Muscle of leg (tissue), 11 donors: ENCODE measurements around the gene TDP1. TPM values are rescaled to one million over a fixed set of nuclear protein-coding genes. Genes with fewer than 3 reads are reported as not detected.
"Not testable (repeated sequence)": the region's sequence is repeated elsewhere in the genome, so short reads cannot be mapped to it uniquely, and the experiment has no call there.

Source experiments
- DNase-seq: peaks from one replicate; pipeline ENCODE4 v3.0.0; 2013
- H3K27ac ChIP-seq: one replicate; pipeline ENCODE4 v1.5.1; 2013; ENCODE audit warnings: mild to moderate bottlenecking, low read length, control low read depth
- H3K27me3 ChIP-seq: one replicate; pipeline ENCODE4 v1.6.1; 2013; ENCODE audit warnings: low read length; ENCODE audit not compliant: control insufficient read depth, insufficient read depth
- H3K36me3 ChIP-seq: one replicate; pipeline ENCODE4 v1.6.1; 2013; ENCODE audit warnings: low read length; ENCODE audit not compliant: control insufficient read depth, insufficient read depth
- H3K4me1 ChIP-seq: one replicate; pipeline ENCODE4 v1.6.1; 2013; ENCODE audit warnings: low read length; ENCODE audit not compliant: control insufficient read depth, insufficient read depth
- H3K4me3 ChIP-seq: one replicate; pipeline ENCODE4 v1.5.1; 2013; ENCODE audit warnings: low read length, control low read depth
- H3K9me3 ChIP-seq: replicated peaks from 2 replicates; pipeline ENCODE4 v1.6.1; 2013; ENCODE audit warnings: low read depth, low read length; ENCODE audit not compliant: control insufficient read depth
- WGBS: methylation state at CpG from one replicate; pipeline ENCODE4 v1.1.5; 2013; ENCODE audit warnings: missing lambda C conversion rate; ENCODE audit not compliant: insufficient coverage; 5-methylcytosine and 5-hydroxymethylcytosine counted together
- polyA plus RNA-seq, 8 donors: library from polyadenylated mRNA; unstranded; fragments of 120-200 nt; gene quantifications; one replicate each; pipeline versions ENCODE4 v1.2.1 to v1.2.3, GENCODE V29; 2013; ENCODE audit warnings: inconsistent platforms in 1 of 8, low replicate concordance in 1 of 8; ENCODE audit not compliant: insufficient read length in 8 of 8, insufficient read depth in 1 of 8
- total RNA-seq: library from RNA; stranded (reverse); fragments of 120-200 nt; gene quantifications from one replicate; pipeline ENCODE4 v1.2.4, GENCODE V29; 2013

Gene TDP1
- total and polyA plus RNA-seq, 9 donors: 9.4 to 13.1 (median 10.4) TPM

DNA sequence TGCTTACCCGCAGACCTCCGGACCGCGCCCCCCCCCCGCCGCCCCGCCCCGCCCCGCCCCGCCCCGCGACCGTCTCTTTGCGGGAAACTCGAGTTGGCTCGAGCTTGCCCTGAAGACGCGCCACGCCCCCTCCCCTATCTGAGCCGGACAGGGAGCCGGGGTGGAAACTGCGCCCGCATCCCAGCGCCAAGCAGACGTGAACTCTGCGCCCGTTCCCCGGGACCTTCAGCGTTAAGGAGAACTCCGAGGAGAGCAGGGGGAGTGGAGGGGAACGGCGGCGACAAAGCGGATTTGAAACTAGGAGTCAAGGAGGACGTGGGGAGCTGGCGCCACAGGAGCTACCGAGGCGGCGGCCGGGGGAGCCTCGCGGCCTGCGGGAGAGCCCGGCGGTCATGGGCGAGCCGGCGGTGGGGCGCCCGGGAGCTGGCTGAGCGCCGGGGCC, 106.0 kb downstream of the TDP1 start, which contains the start of gene KCNK13:
KCNK13 (plus strand) TSS at position 310 of the 442 bp plus-strand sequence. CDS start 212 bp downstream, outside the sequence.
- Histone ChIP-seq H3K4me3 (peak within 1 kb of the TSS; percentile 34), H3K27me3 (peaks cover 69% of the 10 kb centered on the region), H3K9me3 (no peaks in the 10 kb centered on the region), H3K36me3 (no peaks in the 10 kb centered on the region), H3K27ac (no peak within 1 kb of the TSS), H3K4me1 (peaks cover 23% of the 10 kb centered on the region)
- under 1% methylated on average over 40 of the region's 52 CpGs for WGBS
- peak; percentile 36 for DNase-seq

DNA sequence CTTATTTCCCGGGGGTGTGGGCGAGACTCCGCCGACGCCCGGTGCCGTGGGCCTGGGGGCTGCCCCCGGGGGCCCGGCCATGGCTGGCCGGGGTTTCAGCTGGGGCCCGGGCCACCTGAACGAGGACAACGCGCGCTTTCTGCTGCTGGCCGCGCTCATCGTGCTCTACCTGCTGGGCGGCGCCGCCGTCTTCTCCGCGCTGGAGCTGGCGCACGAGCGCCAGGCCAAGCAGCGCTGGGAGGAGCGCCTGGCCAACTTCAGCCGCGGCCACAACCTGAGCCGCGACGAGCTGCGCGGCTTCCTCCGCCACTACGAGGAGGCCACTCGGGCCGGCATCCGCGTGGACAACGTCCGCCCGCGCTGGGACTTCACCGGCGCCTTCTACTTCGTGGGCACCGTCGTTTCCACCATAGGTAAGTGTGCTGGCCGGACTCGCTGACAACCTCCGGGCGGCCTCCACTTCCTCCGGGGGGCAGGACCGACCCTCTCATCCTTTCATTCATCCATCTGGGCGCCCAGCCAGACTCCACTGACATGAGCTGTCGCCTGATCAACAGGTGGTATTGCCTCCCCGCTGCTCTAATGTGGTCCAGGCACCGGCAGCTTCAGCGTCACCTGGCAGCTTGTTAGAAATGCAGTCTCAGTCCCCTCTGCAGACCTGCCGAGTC, 106.5 kb downstream of the TDP1 start:
- Histone ChIP-seq H3K27me3 (peaks cover 70% of the 10 kb centered on the region), H3K9me3 (no peaks in the 10 kb centered on the region), H3K36me3 (no peaks in the 10 kb centered on the region), H3K27ac (no peak overlapping the region), H3K4me3 (peak overlapping the region; percentile 5), H3K4me1 (peaks cover 23% of the 10 kb centered on the region)
- under 1% methylated on average over 63 of the region's 63 CpGs for WGBS
- peak; percentile 11 for DNase-seq

DNA sequence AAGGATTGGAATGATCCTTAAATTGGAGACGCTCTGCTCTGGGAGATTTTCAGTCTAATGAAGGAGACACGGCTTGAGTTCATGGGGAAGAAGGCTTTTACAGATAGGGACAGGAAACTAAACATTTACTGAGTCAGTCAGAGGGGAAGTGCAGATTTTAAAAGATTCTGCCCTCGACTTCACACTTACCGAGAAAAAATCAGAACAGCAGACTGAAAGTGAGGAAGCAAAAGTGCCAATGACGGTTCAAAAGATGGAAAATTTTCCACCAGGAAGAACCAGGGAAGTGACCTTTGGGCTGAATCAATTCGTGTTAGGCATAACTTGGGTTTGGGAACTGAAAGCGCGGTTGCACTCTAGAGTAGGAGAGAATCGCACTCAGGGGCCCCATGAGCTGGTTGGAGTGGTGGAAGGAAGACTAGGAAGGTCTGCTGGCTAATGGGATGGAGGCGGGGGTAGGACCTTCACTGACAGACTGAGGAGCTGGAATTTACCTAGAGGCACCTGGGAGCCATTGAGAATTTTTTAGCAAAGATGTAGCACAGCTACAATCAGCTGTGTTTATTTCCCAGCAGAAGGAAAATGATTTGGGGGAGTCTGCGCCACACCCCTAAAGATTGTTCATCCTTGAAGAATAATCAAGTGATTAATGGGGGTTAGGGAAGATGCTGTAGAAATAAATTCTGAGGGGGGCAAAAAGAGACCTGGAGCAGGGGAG, 107.3 kb downstream of the TDP1 start:
- Histone ChIP-seq H3K9me3 (no peaks in the 10 kb centered on the region), H3K27me3 (peaks cover 72% of the 10 kb centered on the region), H3K27ac (no peak overlapping the region), H3K4me3 (no peak overlapping the region), H3K36me3 (no peaks in the 10 kb centered on the region), H3K4me1 (peaks cover 23% of the 10 kb centered on the region)
- peak; percentile 30 for DNase-seq
- 25% methylated on average over 9 of the region's 11 CpGs for WGBS

DNA sequence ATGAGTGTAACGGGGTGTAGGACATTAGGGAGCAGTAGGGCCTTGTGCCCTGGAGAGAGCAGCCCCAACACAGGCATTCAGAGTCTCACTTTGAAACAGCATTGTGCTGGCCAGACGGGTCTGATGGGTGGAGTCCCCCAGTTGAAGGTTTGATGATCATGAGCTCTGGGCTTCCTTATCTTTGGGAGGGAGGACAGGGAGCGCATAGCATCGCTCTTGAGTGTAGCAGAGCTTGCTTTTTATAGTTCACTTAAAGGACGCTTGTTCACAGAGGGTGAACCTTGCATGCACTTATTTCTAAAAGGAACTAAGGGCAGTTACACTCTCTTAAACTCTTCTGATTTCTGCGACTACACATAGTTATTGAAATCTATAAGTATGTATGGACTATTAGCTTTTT, 116.6 kb downstream of the TDP1 start:
- Histone ChIP-seq H3K9me3 (no peaks in the 10 kb centered on the region), H3K27me3 (peaks cover 17% of the 10 kb centered on the region), H3K27ac (no peak overlapping the region), H3K4me3 (no peak overlapping the region), H3K4me1 (no peaks in the 10 kb centered on the region), H3K36me3 (no peaks in the 10 kb centered on the region)
- no peak for DNase-seq
- WGBS: no CpG with 5 or more reads among the region's 6 CpGs

DNA sequence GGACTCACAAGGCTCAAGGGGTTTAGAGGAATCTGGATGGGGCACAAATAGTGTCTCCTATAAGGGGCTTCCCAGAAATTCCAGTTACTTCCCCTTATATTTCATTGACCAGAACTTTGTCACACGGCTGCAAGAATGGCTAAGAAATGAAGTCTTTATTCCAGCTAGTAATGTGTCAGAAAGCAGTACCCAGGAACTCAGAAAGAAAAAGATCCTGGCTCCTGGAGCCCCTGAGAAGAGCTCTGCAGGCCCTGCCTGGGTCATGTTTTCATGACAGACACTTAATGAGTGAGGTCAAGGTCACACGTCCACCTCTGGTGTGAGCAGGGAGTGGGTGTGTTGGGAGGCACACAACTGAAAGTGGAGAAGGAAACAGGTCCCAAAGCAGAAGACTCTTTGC, 123.8 kb downstream of the TDP1 start:
- H3K27me3 ChIP-seq: no peaks in the 10 kb centered on the region
- H3K4me3 ChIP-seq: no peak overlapping the region
- no peaks in the 10 kb centered on the region for H3K9me3 ChIP-seq
- no peak for DNase-seq
- WGBS: 22% methylated on average over 1 of the region's 2 CpGs
- no peaks in the 10 kb centered on the region for H3K36me3 ChIP-seq
- no peak overlapping the region for H3K27ac ChIP-seq
- H3K4me1 ChIP-seq: no peaks in the 10 kb centered on the region

DNA sequence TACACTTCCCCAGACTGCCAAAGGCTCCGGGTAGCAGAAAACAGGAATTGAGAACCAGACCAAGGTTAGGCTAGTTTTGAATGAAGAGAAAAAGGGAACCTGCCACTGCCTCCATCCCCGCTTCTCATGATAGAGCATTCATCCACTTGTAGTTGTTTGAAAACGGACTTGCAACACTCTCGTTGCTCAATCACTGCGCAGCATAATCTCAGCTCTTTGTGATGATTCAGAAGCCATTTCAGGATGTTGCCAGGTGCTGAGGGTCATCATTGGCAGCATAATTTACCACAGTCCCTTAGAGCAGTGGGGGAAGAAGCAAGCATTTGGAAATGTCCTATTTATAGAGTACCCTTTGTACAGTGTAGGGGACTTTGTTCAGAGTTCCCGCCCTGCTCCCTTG, 131.7 kb downstream of the TDP1 start:
- no peaks in the 10 kb centered on the region for H3K27me3 ChIP-seq
- DNase-seq: peak; percentile 64
- no peaks in the 10 kb centered on the region for H3K9me3 ChIP-seq
- no peak overlapping the region for H3K4me3 ChIP-seq
- no peak overlapping the region for H3K27ac ChIP-seq
- H3K36me3 ChIP-seq: no peaks in the 10 kb centered on the region
- peaks cover 2% of the 10 kb centered on the region for H3K4me1 ChIP-seq
- WGBS: 79% methylated on average over 3 of the region's 6 CpGs

DNA sequence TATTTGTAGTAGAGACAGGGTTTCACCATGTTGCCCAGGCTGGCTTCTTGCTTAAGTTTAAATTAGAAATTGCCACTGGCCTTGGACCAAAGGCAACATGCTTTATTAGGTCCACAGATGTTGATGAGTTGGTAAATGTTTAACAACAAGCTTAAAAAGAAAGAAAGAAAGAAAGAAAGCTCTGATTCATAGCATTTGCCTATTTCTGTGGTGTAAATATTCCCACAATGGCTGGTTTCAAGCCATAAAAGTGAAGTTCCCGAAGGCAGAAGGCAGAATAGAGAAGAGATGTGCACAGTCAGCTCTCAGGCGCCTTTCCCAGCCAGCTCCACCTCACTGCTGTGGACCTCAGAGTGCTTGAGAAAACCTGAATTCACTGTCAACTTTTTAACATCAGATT, 132.4 kb downstream of the TDP1 start:
- no peaks in the 10 kb centered on the region for H3K9me3 ChIP-seq
- H3K27me3 ChIP-seq: no peaks in the 10 kb centered on the region
- WGBS: no CpG with 5 or more reads among the region's 2 CpGs
- peaks cover 2% of the 10 kb centered on the region for H3K4me1 ChIP-seq
- H3K4me3 ChIP-seq: no peak overlapping the region
- no peaks in the 10 kb centered on the region for H3K36me3 ChIP-seq
- no peak for DNase-seq
- no peak overlapping the region for H3K27ac ChIP-seq

DNA sequence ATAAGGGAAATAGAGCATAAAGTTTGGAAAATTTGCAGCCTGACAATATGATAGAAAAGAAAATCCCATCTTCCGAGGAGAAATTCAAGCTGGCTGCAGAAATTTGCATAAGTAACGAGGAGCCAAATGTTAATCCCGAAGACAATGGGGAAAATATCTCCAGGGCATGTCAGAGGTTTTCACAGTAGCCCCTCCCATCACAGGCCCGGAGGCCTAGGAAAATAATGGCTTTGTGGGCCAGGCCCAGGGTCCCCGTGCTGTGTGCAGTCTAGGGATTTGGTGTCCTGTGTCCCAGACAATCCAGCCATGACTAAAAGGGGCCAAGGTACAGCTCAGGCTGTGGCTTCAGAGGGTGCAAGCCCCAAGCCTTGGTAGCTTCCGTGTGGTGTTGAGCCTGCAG, 133.8 kb downstream of the TDP1 start:
- H3K27me3 ChIP-seq, H3K36me3 ChIP-seq, H3K4me3 ChIP-seq, H3K9me3 ChIP-seq, DNase-seq, H3K27ac ChIP-seq, H3K4me1 ChIP-seq: not testable (repeated sequence)
- WGBS: 56% methylated on average over 5 of the region's 6 CpGs

DNA sequence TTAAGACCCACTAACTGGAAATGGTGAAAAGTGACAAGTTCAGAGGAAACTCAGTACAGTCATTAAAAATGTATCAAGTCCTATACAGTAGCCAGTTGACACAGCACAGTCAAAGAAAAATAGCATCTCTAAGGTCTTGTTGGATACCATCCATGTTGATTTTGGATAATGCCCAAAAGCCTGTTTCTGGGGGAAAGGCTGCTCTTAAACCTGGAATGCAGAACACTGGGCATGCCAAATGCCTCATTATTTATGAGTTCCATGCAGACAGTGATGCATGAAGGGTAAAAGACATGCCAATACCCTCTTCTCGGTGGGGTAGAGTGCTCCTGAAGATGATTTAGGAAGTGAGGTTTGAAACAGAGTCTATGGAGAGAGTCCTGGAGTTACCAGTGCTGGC, 135.7 kb downstream of the TDP1 start:
- DNase-seq: peak; percentile 52
- Histone ChIP-seq H3K27me3 (no peaks in the 10 kb centered on the region), H3K4me3 (no peak overlapping the region), H3K36me3 (no peaks in the 10 kb centered on the region), H3K9me3 (no peaks in the 10 kb centered on the region), H3K4me1 (peaks cover 2% of the 10 kb centered on the region), H3K27ac (no peak overlapping the region)
- WGBS: 14% methylated on average over 1 of the region's 1 CpG

DNA sequence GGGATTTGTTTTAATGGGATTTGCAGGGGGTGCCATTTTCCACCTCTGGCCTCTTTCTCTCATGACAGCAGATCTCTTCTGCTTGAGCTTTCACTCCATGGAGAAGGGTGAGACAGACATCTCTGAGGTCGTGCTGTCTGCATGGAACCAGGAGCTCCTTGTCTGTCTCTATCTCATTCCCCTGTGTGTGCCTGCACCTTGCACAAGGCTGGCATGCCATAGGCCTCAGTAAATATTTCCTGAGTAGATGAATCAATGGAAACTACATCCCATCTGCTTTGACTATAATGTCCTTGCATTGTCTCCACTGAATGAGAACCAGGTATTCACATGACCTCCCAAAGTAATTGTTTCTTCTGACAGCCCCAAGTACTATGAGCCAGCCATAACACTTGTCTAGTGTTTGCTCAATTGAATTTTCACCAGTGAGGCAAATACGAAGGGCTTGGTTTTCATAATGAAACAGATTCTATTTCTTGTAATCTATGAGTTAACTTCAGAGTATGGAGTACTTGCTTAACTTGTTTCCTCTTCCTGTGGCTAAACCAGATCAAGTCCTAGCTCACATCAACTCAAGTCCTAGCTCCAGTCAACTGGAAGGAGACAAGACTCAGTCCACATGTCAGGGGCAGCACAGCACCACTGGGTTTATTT, 138.3 kb downstream of the TDP1 start:
- H3K4me3 ChIP-seq: no peak overlapping the region
- no peaks in the 10 kb centered on the region for H3K36me3 ChIP-seq
- no CpG with 5 or more reads among the region's 2 CpGs for WGBS
- DNase-seq: peak; percentile 10
- peaks cover 2% of the 10 kb centered on the region for H3K4me1 ChIP-seq
- H3K27me3 ChIP-seq: no peaks in the 10 kb centered on the region
- H3K9me3 ChIP-seq: no peaks in the 10 kb centered on the region
- no peak overlapping the region for H3K27ac ChIP-seq
